ENCODE results near the gene CNTNAP2.

DNA sequence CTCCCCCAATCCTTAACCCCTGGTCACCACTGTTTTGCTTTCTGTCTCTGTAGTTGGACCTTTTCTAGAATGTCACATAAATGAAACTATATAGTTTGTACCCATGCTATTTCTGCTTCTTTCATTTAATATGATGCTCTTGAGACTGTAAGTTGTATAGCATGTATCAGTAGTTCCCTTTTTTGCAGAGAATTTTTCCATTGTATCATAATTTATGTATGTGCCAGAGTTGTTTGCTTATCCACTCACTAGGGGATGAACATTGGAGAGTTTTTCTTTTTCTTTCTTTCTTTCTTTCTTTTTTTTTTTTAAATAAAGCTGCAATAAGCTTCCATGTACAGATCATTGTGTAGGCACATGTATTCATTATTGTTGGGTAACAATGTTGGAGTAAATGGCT is 544.8 kb downstream of the CNTNAP2 start:
- TF ChIP-seq, protein P1, sequence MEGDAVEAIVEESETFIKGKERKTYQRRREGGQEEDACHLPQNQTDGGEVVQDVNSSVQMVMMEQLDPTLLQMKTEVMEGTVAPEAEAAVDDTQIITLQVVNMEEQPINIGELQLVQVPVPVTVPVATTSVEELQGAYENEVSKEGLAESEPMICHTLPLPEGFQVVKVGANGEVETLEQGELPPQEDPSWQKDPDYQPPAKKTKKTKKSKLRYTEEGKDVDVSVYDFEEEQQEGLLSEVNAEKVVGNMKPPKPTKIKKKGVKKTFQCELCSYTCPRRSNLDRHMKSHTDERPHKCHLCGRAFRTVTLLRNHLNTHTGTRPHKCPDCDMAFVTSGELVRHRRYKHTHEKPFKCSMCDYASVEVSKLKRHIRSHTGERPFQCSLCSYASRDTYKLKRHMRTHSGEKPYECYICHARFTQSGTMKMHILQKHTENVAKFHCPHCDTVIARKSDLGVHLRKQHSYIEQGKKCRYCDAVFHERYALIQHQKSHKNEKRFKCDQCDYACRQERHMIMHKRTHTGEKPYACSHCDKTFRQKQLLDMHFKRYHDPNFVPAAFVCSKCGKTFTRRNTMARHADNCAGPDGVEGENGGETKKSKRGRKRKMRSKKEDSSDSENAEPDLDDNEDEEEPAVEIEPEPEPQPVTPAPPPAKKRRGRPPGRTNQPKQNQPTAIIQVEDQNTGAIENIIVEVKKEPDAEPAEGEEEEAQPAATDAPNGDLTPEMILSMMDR (IDR thresholded peaks at IDR 0.05; ENCODE audit: borderline replicate concordance, extremely low read depth, low read length, poor library complexity, severe bottlenecking), result no peak
- TF ChIP-seq EZH2 (IDR thresholded peaks at IDR 0.05; ENCODE audit: borderline replicate concordance, low read depth, low read length, severe bottlenecking), result no peak
